GM18519 (cell line): ENCODE measurements around the gene KLK11.

Experiments used
- ATAC-seq: cut with Tn5 transposase; IDR thresholded peaks from one replicate; pipeline ENCODE4 v1.9.1; 2021; ENCODE audit warnings: mild to moderate bottlenecking, moderate library complexity; ENCODE audit not compliant: unreplicated experiment, low FRiP score

Gene KLK11, protein sequence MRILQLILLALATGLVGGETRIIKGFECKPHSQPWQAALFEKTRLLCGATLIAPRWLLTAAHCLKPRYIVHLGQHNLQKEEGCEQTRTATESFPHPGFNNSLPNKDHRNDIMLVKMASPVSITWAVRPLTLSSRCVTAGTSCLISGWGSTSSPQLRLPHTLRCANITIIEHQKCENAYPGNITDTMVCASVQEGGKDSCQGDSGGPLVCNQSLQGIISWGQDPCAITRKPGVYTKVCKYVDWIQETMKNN

DNA sequence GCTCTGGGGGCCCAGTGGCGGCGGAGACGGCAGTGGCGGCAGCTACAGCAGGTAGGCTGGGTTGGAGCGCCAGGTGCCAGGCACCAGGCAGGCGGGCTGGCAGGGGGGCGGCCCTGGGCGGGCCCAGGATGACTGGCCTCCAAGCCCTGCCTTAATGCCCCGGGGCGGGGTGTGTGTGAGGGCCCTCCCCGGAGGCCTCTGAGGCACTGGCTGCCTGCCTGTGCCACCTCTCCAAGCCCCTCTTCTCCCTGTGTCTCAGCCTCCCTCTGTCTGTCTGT is at the start of gene KLK11:
Gene KLK11, minus strand, starts transcription at position 63 of the 278 bp plus-strand sequence. CDS start 985 bp downstream, outside the sequence.
- ATAC-seq, result no peak

GRCh38 chr19:51075998-51076397 is 49.6 kb upstream of the KLK11 start:
- no peak for ATAC-seq

- no peak for ATAC-seq
Measured at GRCh38 chr19:51071095-51071405, 44.6 kb upstream of the KLK11 start.

DNA sequence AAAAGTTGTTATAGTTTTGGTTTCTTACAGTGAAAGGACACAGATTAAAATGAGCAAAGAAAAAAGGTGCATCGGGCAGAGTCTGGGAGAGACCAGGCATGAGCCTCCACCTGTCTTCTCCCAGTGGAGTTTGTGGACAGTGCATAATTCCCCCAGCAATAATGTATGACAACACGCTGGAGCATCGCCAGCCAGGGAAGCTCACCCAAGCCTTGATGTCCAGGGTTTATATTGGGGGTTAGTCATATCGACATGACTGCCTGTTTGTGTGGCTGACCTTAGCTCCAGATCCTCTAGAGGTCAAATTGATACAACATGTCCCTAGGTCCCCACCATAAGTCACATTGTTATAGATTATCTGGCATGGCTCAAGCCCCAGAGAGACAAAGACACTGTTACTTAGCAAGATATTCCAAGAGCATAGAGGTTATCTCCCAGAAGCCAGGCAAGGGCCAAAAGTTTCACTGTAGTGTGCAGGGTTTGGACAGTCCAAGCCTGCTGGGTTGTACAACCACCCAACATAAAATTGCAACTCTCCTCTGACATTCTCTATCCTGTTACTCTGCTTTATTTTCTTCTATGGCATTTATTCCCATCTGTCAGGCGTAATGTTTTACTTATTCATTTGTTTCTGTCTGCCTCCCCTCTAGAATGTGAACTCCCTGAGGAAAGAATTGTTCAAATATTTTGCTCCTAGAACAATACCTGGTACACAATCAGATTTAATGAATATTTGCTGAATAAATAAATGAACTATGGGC is 44.1 kb upstream of the KLK11 start:
- ATAC-seq, result no peak

DNA sequence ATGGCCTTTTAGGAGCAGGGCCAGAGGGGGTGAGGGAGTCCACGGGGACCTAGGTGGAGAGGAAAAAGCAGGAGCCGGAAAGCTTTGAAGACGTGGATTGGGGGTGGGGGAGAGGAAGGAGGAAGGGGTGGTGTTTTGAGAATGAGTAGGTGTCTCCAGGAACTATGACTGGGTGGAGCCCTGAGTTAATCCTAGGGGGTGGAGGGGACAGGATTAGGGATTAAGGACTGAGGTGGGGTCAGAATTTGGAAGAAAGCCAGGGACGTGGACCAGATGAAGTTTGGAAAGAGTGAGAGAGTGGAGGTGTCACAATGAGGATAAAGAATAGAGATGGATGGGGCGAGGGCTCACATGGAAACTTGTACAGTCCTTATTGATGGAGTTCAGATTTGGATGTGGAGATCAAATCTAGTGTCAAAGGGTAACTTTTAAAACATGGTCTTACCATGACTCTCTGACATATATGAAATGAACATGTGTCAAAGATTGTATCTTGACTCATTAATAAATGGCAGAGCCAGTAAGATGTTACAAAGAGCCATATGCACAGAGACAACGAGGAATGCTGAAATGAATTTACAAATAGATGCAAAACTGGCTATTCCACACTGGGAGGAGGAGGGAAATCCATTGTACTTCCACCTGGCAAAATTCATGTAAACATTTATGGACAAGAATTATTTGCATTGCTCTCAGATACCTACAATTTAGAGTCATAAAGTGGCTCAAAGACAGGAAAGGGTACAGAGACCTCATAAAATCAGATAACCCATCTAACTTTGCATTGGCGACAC is 40.2 kb upstream of the KLK11 start:
- no peak for ATAC-seq

- ATAC-seq, result no peak
Measured at GRCh38 chr19:51065221-51065960, 39.0 kb upstream of the KLK11 start.

DNA sequence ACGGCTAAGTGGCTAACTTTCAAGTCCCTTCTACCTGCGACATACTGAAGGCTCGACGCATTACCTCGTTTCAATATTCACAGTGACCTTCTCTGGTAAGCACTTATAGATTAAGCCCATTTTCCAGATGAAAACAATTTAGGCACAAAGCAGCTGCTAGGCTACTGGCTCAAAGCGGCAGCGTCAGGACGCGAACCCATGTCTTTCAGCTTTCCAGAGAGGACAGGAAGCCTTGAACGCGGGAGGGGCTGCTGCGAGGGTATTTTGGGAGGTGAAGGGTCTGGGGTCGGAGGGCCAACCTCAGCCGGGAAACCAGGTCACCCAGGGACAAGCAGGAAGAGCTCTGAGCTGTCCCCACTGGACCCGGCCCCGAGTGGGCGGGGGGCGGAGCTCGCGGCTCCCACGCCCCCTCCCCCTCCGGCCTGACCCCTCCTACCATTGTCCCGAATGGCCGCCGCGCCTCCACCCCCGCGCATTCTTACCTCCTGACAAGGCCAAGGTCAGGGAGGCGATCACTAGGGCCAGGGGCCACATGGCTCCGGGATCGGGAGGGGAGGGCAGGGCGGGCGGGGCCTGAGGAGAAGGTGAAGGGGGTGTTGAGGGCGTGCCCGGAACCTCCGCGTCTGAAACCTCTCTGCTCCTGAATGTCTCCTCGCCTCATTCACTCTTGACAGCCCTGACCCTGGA is 38.3 kb upstream of the KLK11 start, which contains the start of gene KLK13:
Gene KLK13, minus strand, starts transcription at position 559 of the 687 bp plus-strand sequence. Its CDS starts 25 bp downstream, at position 534.
- ATAC-seq, result no peak

- no peak for ATAC-seq
Measured at GRCh38 chr19:51063664-51064063, 37.2 kb upstream of the KLK11 start.

GRCh38 chr19:51060973-51061372 is 34.6 kb upstream of the KLK11 start:
- ATAC-seq, result no peak

- ATAC-seq, result no peak
Measured at GRCh38 chr19:51060336-51060735, 33.9 kb upstream of the KLK11 start.

- ATAC-seq, result no peak
Measured at GRCh38 chr19:51059715-51060114, 33.3 kb upstream of the KLK11 start.

DNA sequence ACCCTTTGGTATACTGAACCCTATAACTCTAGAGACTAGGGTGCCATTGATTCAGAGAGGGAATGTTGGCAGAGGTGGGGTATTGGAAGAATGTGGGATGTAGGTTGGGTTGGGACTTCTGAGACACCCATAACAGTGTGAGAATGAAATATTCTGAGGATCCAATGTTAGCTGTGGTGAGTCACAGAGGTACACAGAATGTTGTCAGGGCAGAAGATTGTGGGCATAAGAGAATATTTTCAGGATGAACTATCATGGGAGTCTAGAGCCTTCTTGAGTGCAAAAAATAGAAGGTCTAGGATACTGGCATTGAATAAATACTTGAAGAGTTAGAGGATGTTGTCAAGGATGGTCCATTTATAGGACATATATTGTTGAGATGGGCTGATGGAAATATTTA is 29.4 kb upstream of the KLK11 start:
- no peak for ATAC-seq

DNA sequence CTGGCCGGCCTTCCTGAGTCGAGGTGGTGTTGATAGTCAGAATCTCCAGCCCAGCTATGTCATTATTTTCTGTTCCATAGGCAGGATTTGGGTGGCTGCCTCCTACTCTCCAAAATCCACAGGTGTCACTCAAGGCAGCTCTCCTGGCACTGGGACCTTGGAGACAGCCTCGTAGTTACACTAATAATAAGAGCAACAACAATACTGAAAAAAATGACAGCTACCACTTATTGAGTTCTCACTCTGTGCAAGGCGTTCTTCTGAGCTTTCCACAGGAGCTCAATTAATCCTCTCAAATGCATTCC is 20.6 kb upstream of the KLK11 start:
- no peak for ATAC-seq

- ATAC-seq, result no peak
Measured at GRCh38 chr19:51044327-51044726, 17.9 kb upstream of the KLK11 start.

DNA sequence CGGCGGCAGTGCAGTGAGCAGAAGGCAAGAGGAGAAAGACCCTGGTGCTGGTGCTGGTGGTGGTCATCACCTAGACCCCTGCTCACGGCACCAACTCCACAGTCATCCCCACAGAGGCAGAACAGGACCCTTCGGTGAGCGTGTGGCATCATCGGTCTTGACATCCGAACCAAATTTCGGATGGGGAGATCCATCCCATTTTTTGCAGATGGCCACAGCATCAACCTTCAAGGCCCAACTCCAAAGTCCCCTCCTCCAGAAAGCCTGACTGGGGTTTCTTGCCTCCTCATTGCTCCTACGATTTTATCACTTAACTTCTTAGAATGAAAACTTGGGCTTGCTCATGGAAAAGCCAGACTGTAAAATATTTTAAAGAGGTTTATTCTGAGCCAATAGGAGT is 17.1 kb upstream of the KLK11 start:
- no peak for ATAC-seq

DNA sequence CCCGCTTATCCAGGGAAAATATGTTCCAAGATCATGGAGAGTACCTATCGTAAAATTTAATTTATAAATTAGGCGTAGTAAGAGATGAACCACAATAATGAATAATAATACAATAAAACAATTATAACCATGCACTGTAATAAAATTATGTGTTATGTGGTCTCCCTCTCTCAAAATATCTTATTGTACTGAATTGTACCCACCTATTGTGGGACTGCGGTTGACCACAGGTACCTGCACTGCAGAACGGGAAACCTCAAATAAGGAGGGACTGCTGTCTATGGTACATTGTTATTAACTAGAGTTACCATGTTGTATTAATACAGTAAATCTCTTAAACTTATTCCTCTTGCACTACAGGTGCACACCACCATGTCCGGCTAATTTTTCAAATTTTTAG is 13.7 kb upstream of the KLK11 start:
- no peak for ATAC-seq

- ATAC-seq, result no peak
Measured at GRCh38 chr19:51036519-51036918, 10.1 kb upstream of the KLK11 start.

- ATAC-seq, result no peak
Measured at GRCh38 chr19:51034704-51035103, 8.3 kb upstream of the KLK11 start, which contains the start of gene KLK12. Gene KLK12, minus strand, starts transcription at chr19:51035002. Its CDS starts 381 bp downstream, at chr19:51034621.

GRCh38 chr19:51031880-51032225 is 5.4 kb upstream of the KLK11 start:
- ATAC-seq, result no peak

DNA sequence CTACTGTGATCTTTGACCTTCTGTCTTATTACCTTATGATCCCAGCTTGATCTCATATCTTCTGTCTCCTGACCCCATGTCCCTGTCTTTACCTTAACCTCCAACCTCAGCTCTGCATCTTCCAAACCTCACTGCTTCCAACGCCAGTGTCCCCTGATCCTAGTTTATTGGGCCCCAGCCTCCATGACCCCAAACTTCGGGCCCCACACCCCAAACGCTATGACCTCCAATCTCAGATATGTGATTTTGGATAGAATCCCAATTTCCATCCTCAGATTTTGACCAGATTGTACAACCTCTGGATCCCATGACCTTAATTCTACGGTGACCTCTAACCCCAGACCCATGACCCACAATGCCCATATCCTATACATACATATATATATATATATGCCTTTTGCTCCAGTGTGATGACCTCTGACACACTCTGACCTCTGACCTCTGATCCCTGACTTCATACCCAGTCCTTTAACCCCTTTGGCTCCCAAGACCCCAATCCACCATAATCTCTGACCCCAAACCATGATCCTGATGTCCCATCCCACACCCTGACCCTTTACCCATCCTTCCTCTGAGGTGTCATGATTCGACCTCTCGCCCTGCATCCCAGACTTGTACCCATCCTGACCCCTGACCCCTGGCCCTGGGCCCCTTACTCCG is 4.9 kb upstream of the KLK11 start:
- no peak for ATAC-seq
